K562 (cell line): ENCODE data around the gene PCSK7. TPM values are rescaled to one million over a fixed set of nuclear protein-coding genes. Genes with fewer than 3 reads are reported as not detected.
A peak's percentile ranks its signal among the peaks of the same experiment; 100 is the strongest.

Experiments used
- ATAC-seq: fragments of 200-7000 bp; cut with Tn5 transposase; 3 replicates; pipeline ENCODE4 v1.9.1; 2020; ENCODE audit warnings: moderate library complexity
- BruUV-seq: library from RNA; stranded (reverse); fragments of 400-500 nt; replicated peaks from 2 replicates; lab custom pipeline; 2021; lab: Mats Ljungman, UMichigan
- CTCF ChIA-PET: fragments of 300-600 bp; formaldehyde crosslinking; extraction: SDS; loops from one replicate; lab custom pipeline; 2021; ENCODE audit warnings: low intra/inter-chr PET ratio; lab: Yijun Ruan, JAX
- POLR2A ChIA-PET: fragments of 300-600, 350-650 bp; sonication (Branson Sonifier 250); formaldehyde crosslinking; extraction: SDS; loops from one replicate; lab custom pipeline; 2021; ENCODE audit warnings: antibody characterized with exemption, inconsistent platforms; lab: Yijun Ruan, JAX
- DNase-seq, 4 experiments: peaks; one replicate each; pipeline versions ENCODE4 v3.0.0 to v3.0.0-alpha.2; 2011 to 2018; ENCODE audit warnings: low spot score in 3 of 4, mixed read lengths in 3 of 4; ENCODE audit errors: extremely low read depth in 1 of 4
- FAIRE-seq: peaks from 2 replicates; lab custom pipeline; 2011; peaks lifted over from hg19 to GRCh38; lab: Jason Lieb, UNC
- H2AFZ ChIP-seq: 2 replicates; pipeline ENCODE4 v1.6.0; 2011; ENCODE audit warnings: low read depth, low read length, control low read depth, inconsistent platforms
- H3K27ac ChIP-seq: fragments of 200-600 bp; 3 replicates; pipeline ENCODE4 v1.8.0; 2011; ENCODE audit warnings: low read depth, mild to moderate bottlenecking, control low read depth, inconsistent platforms, low read length, moderate library complexity, mixed read lengths; ENCODE audit errors: extremely low read depth
- H3K27me3 ChIP-seq, 2 experiments: fragments of 300-600 bp in 1 of 2; 2 replicates in 1 of 2; 3 replicates in 1 of 2; pipeline versions ENCODE4 v1.6.0 to v1.8.0; 2011; ENCODE audit warnings: inconsistent platforms in 2 of 2, low read length in 2 of 2, mild to moderate bottlenecking in 1 of 2, mixed read lengths in 1 of 2, moderate library complexity in 1 of 2; ENCODE audit not compliant: control insufficient read depth in 2 of 2, insufficient read depth in 2 of 2
- H3K36me3 ChIP-seq: fragments of 300-600 bp; 3 replicates; pipeline ENCODE4 v1.8.0; 2011; ENCODE audit warnings: mild to moderate bottlenecking, low read length, inconsistent platforms; ENCODE audit not compliant: control insufficient read depth, insufficient read depth
- H3K4me1 ChIP-seq, 2 experiments: fragments of 200-600 bp in 1 of 2; replicated peaks in 1 of 2; 2 replicates in 1 of 2; 3 replicates in 1 of 2; pipeline versions ENCODE4 v1.5.1 to v1.8.0; 2011; ENCODE audit warnings: inconsistent platforms in 2 of 2, low read length in 2 of 2, mild to moderate bottlenecking in 1 of 2, mixed read lengths in 1 of 2, moderate library complexity in 1 of 2; ENCODE audit not compliant: control insufficient read depth in 2 of 2, insufficient read depth in 2 of 2
- H3K4me2 ChIP-seq: 2 replicates; pipeline ENCODE4 v1.6.1; 2011; ENCODE audit warnings: low read length, control low read depth, inconsistent platforms, mixed read lengths; ENCODE audit not compliant: insufficient read depth
- H3K4me3 ChIP-seq: fragments of 200-600 bp; sonication (generic), shearing (Covaris generic); 2 replicates; pipeline ENCODE4 v1.5.1; 2016; ENCODE audit warnings: control low read depth, inconsistent platforms
- H3K79me2 ChIP-seq: fragments of 200-600 bp; 3 replicates; pipeline ENCODE4 v1.8.0; 2011; ENCODE audit warnings: low read length, inconsistent platforms; ENCODE audit not compliant: control insufficient read depth, insufficient read depth
- H3K9ac ChIP-seq, 2 experiments: 2 replicates each; pipeline versions ENCODE4 v1.6.0 to v1.6.1; 2011; ENCODE audit warnings: low read depth in 2 of 2, low read length in 2 of 2, control low read depth in 1 of 2, inconsistent platforms in 1 of 2, mild to moderate bottlenecking in 1 of 2, mixed read lengths in 1 of 2; ENCODE audit not compliant: insufficient read depth in 1 of 2
- H3K9me1 ChIP-seq: one replicate; pipeline ENCODE4 v1.6.0; 2011; ENCODE audit warnings: inconsistent platforms, mild to moderate bottlenecking, low read length, moderate library complexity; ENCODE audit not compliant: control insufficient read depth, insufficient read depth
- H3K9me3 ChIP-seq: replicated peaks from 2 replicates; pipeline ENCODE4 v1.5.1; 2011; ENCODE audit warnings: low read depth, low read length, inconsistent platforms; ENCODE audit not compliant: control insufficient read depth, insufficient read depth
- H4K20me1 ChIP-seq: replicated peaks from 2 replicates; pipeline ENCODE4 v1.6.1; 2011; ENCODE audit warnings: low read length, inconsistent platforms, mixed read lengths; ENCODE audit not compliant: control insufficient read depth, insufficient read depth
- AFF1 ChIP-seq, 2 experiments: fragments of 450-650 bp; IDR thresholded peaks; 2 replicates each; pipeline ENCODE4 v1.6.1; 2018; ENCODE audit warnings: mild to moderate bottlenecking in 2 of 2, low read depth in 1 of 2; ENCODE audit not compliant: partially characterized antibody in 2 of 2
- ATF3 ChIP-seq, 2 experiments: fragments of 450-650 bp in 1 of 2; sonication (generic) in 1 of 2; formaldehyde crosslinking in 1 of 2; IDR thresholded peaks in 1 of 2; conservative IDR thresholded peaks in 1 of 2; 2 replicates each; pipeline versions ENCODE4 v1.6.1 to v1.8.1; 2016 to 2023; ENCODE audit warnings: mild to moderate bottlenecking in 2 of 2, moderate library complexity in 2 of 2, inconsistent platforms in 1 of 2, missing genetic modification reagents in 1 of 2
- BHLHE40 ChIP-seq: IDR thresholded peaks from 2 replicates; pipeline ENCODE4 v1.6.1; 2011; ENCODE audit warnings: low read length, improper control_type of control experiment
- ID3 ChIP-seq, 2 experiments: fragments of 250-450 bp in 1 of 2; fragments of 450-650 bp in 1 of 2; sonication (Bioruptor Pico) in 1 of 2; IDR thresholded peaks; 2 replicates each; pipeline versions ENCODE4 v1.6.1 to v1.8.0; 2016 to 2021; ENCODE audit warnings: mild to moderate bottlenecking in 2 of 2, moderate library complexity in 2 of 2, missing compliant biosample characterization in 1 of 2, missing genetic modification characterization in 1 of 2
- WGBS: fragments of 100-300 bp; shearing (Covaris generic); methylation state at CpG from one replicate; pipeline ENCODE4 v1.1.6; 2016; ENCODE audit warnings: low coverage, mixed read lengths; ENCODE audit not compliant: insufficient coverage; ENCODE audit errors: missing lambda C conversion rate; 5-methylcytosine and 5-hydroxymethylcytosine counted together
- in situ Hi-C: fragments of 300-500 bp; cut with MboI; formaldehyde crosslinking; loops from 4 replicates; pipeline ENCODE4 v1.15.0; 2018; ENCODE audit warnings: inconsistent platforms, mixed read lengths
- intact Hi-C: fragments of 100-400 bp; cut with micrococcal nuclease; formaldehyde crosslinking; loops from 2 replicates; pipeline ENCODE4 v1.14.2; 2022
- polyA plus RNA-seq, 8 experiments: library from polyadenylated mRNA; depleted of rRNA in 4 of 8; stranded (reverse) in 5 of 8; unstranded in 3 of 8; fragments of >200 nt; fragmentation: Nextera tagmentation in 2 of 8; fragmentation: Illumina TruSeq in 1 of 8; extraction: Ambion mirVana in 2 of 8; extraction: Trizol in 1 of 8; gene quantifications; 2 replicates each; pipeline versions ENCODE4 v1.2.1 to v1.2.3, GENCODE V29; 2011 to 2014; ENCODE audit warnings: inconsistent platforms in 1 of 8, missing spikeins in 1 of 8
- total RNA-seq, 7 experiments: library from RNA; depleted of rRNA in 6 of 7; stranded (reverse); fragments of >200 nt in 6 of 7; fragmentation: Illumina TruSeq in 2 of 7; extraction: Trizol in 2 of 7; gene quantifications; 2 replicates each; pipeline versions ENCODE4 v1.2.1 to v1.2.3, GENCODE V29; 2011 to 2021; ENCODE audit warnings: low replicate concordance in 1 of 7

PCSK7 gene
- total and polyA plus RNA-seq, 9 of the 15 experiments (the other 6 are each of a cell fraction or from before 2014, with no cell fraction given) = 3.1 to 29.2 (median 15.6) TPM

- DNase-seq (no peak), ATAC-seq (no peak), FAIRE-seq (no peak)
- no TSS peak for BruUV-seq
- ChIA-PET CTCF (no interaction called here), POLR2A (interaction anchor here (0.7 to 0.8 kb wide), 2 partner anchors 12 to 37 kb away, joined by 3 read pairs; no protein-coding TSS in a partner anchor)
- Histone ChIP-seq H3K4me2 (no peak overlapping the region), H3K4me3 (no peak overlapping the region), H2AFZ (no peak overlapping the region), H3K9me1 (no peaks in the 10 kb centered on the region), H3K79me2 (0 out of 3 replicates have a peak, but pooled peaks cover 1% of the 10 kb centered on the region), H3K9me3 (no peaks in the 10 kb centered on the region), H3K9ac (peak overlapping the region in 1 of 2 experiments; percentile 13; a peak in 1 of 4 replicates), H3K36me3 (peaks cover 49% of the 10 kb centered on the region), H3K4me1 (peaks cover 3 to 14% of the 10 kb centered on the region in 2 experiments), H3K27ac (no peak overlapping the region), H4K20me1 (0 out of 2 replicates have a peak, but pooled peaks cover 3% of the 10 kb centered on the region), H3K27me3 (no peaks in the 10 kb centered on the region)
- WGBS = 60% methylated on average over 3 of the region's 5 CpGs
- TF ChIP-seq ATF3 (IDR thresholded peaks at IDR 0.05) (no peak), ATF3 (CRISPR knock-in tag; conservative IDR thresholded peaks at IDR 0.05) (no peak), AFF1 (IDR thresholded peaks at IDR 0.05; ENCODE audit: low read depth in 1 of 2, partially characterized antibody in 2 of 2) (no peak), BHLHE40 (no peak), ID3 (CRISPR knock-in tag; IDR thresholded peaks at IDR 0.05) (no peak), ID3 (tag; IDR thresholded peaks at IDR 0.05) (no peak)
- in situ Hi-C loops = no loop called here
- intact Hi-C loops = no loop called here
These were observed 46.0 kb downstream of the PCSK7 start for GRCh38 chr11:117185736-117186430.
